Endothelial cell of umbilical vein (primary cell): ENCODE results near the gene ZNF672. TPM values are rescaled to one million over a fixed set of nuclear protein-coding genes. Genes with fewer than 3 reads are reported as not detected.

Experiments
- BruUV-seq: library from RNA; stranded (reverse); fragments of 400-500 nt; replicated peaks from 2 replicates; lab custom pipeline; 2021; lab: Mats Ljungman, UMichigan
- CTCF ChIA-PET: fragments of 300-600, 350-600 bp; sonication (Branson Sonifier 250); formaldehyde crosslinking; loops from one replicate; lab custom pipeline; 2021; ENCODE audit warnings: antibody characterized with exemption, inconsistent platforms; lab: Charles Lee
- POLR2A ChIA-PET: fragments of 300-600, 350-600 bp; sonication (Branson Sonifier 250); formaldehyde crosslinking; loops from one replicate; lab custom pipeline; 2021; ENCODE audit warnings: antibody characterized with exemption, inconsistent platforms; lab: Charles Lee
- DNase-seq: peaks from one replicate; pipeline ENCODE4 v3.0.0-alpha.2; 2011; ENCODE audit warnings: low read depth, low spot score
- FAIRE-seq: peaks from 2 replicates; lab custom pipeline; 2011; peaks lifted over from hg19 to GRCh38; lab: Jason Lieb, UNC
- H2AFZ ChIP-seq: 2 replicates; pipeline ENCODE4 v1.6.0; 2012; ENCODE audit warnings: low read depth, low read length, control low read depth, inconsistent platforms
- H3K27ac ChIP-seq: 2 replicates; pipeline ENCODE4 v1.5.1; 2011; ENCODE audit warnings: low read depth, mild to moderate bottlenecking, control low read depth, low read length, moderate library complexity; ENCODE audit not compliant: insufficient read depth
- H3K27me3 ChIP-seq, 2 experiments: 2 replicates each; pipeline versions ENCODE4 v1.6.0 to v1.6.1; 2011; ENCODE audit warnings: low read length in 2 of 2, mixed read lengths in 1 of 2; ENCODE audit not compliant: control insufficient read depth in 2 of 2, insufficient read depth in 2 of 2
- H3K36me3 ChIP-seq, 2 experiments: 2 replicates in 1 of 2; 3 replicates in 1 of 2; pipeline ENCODE4 v1.5.1; 2011; ENCODE audit warnings: low read length in 2 of 2, mild to moderate bottlenecking in 1 of 2, moderate library complexity in 1 of 2; ENCODE audit not compliant: control insufficient read depth in 2 of 2, insufficient read depth in 2 of 2; ENCODE audit errors: extremely low read depth in 1 of 2
- H3K4me1 ChIP-seq: 3 replicates; pipeline ENCODE4 v1.5.1; 2011; ENCODE audit warnings: mild to moderate bottlenecking, low read length; ENCODE audit not compliant: control insufficient read depth, insufficient read depth; ENCODE audit errors: extremely low read depth
- H3K4me2 ChIP-seq: 2 replicates; pipeline ENCODE4 v1.6.1; 2011; ENCODE audit warnings: low read length, control low read depth, mixed read lengths; ENCODE audit not compliant: insufficient read depth
- H3K4me3 ChIP-seq, 3 experiments: fragments of 200-600 bp in 1 of 3; sonication (generic), shearing (Covaris generic) in 1 of 3; replicated peaks in 1 of 3; 2 replicates each; pipeline ENCODE4 v1.5.1; 2011 to 2016; ENCODE audit warnings: control low read depth in 3 of 3, low read length in 3 of 3, mild to moderate bottlenecking in 2 of 3, inconsistent platforms in 1 of 3, low read depth in 1 of 3, moderate library complexity in 1 of 3; ENCODE audit not compliant: insufficient read depth in 1 of 3
- H3K79me2 ChIP-seq: 2 replicates; pipeline ENCODE4 v1.6.0; 2012; ENCODE audit warnings: low read length, inconsistent platforms; ENCODE audit not compliant: control insufficient read depth, insufficient read depth
- H3K9ac ChIP-seq: replicated peaks from 2 replicates; pipeline ENCODE3; 2011; ENCODE audit warnings: low read length, control low read depth; ENCODE audit not compliant: insufficient read depth; ENCODE audit errors: extremely low read depth
- H3K9me1 ChIP-seq: replicated peaks from 3 replicates; pipeline ENCODE4 v1.6.0; 2011; ENCODE audit warnings: mild to moderate bottlenecking, low read length; ENCODE audit not compliant: control insufficient read depth, insufficient read depth; ENCODE audit errors: extremely low read depth
- H3K9me3 ChIP-seq: replicated peaks from 2 replicates; pipeline ENCODE4 v1.5.1; 2012; ENCODE audit warnings: low read length, inconsistent platforms; ENCODE audit not compliant: control insufficient read depth, insufficient read depth
- H4K20me1 ChIP-seq: replicated peaks from 2 replicates; pipeline ENCODE3; 2011; ENCODE audit warnings: mild to moderate bottlenecking, low read length; ENCODE audit not compliant: control insufficient read depth, insufficient read depth; ENCODE audit errors: extremely low read depth
- EZH2 ChIP-seq: IDR thresholded peaks from 2 replicates; pipeline ENCODE4 v1.6.1; 2012; ENCODE audit warnings: borderline replicate concordance, low read depth, mild to moderate bottlenecking, moderate library complexity, low read length, inconsistent platforms; ENCODE audit not compliant: severe bottlenecking
- FOS ChIP-seq: IDR thresholded peaks from 2 replicates; pipeline ENCODE4 v1.6.1; 2011; ENCODE audit warnings: mild to moderate bottlenecking, low read length, moderate library complexity, borderline replicate concordance; ENCODE audit not compliant: insufficient read depth
- GATA2 ChIP-seq: IDR thresholded peaks from 2 replicates; pipeline ENCODE4 v1.7.0; 2011; ENCODE audit warnings: low read depth, mild to moderate bottlenecking, moderate library complexity, mixed read lengths, low read length; ENCODE audit not compliant: insufficient read length, insufficient read depth
- JUN ChIP-seq: IDR thresholded peaks from 2 replicates; pipeline ENCODE4 v1.6.1; 2011; ENCODE audit warnings: borderline replicate concordance, low read depth; ENCODE audit not compliant: insufficient read length, insufficient read depth
- MAX ChIP-seq: IDR thresholded peaks from 2 replicates; pipeline ENCODE4 v1.6.1; 2011; ENCODE audit not compliant: insufficient read depth, insufficient read length
- MYC ChIP-seq: IDR thresholded peaks from one replicate; pipeline ENCODE4 v1.6.1; 2011; ENCODE audit warnings: mild to moderate bottlenecking, low read depth, low read length
- POLR2A ChIP-seq: IDR thresholded peaks from 2 replicates; pipeline ENCODE4 v1.6.1; 2012; ENCODE audit warnings: low read depth, mild to moderate bottlenecking, control low read depth, low read length
- POLR2AphosphoS5 ChIP-seq: IDR thresholded peaks from 2 replicates; pipeline ENCODE4 v1.6.1; 2012; ENCODE audit warnings: low read depth, mild to moderate bottlenecking, control low read depth, low read length, moderate library complexity; ENCODE audit not compliant: insufficient read depth
- dilution Hi-C: fragments of 300-500 bp; cut with MboI; formaldehyde crosslinking; loops from one replicate; pipeline ENCODE4 v1.15.0; 2019; ENCODE audit warnings: low sequenced_read_pairs; ENCODE audit not compliant: extremely low pct_ligation_motif_present
- intact Hi-C: fragments of 100-400 bp; cut with micrococcal nuclease; formaldehyde crosslinking; loops from one replicate; pipeline ENCODE4 v1.10.0; 2022
- polyA plus RNA-seq, 4 experiments: library from polyadenylated mRNA; depleted of rRNA in 3 of 4; stranded (reverse) in 3 of 4; unstranded in 1 of 4; fragments of >200 nt; gene quantifications; 2 replicates each; pipeline versions ENCODE4 v1.2.1 to v1.2.3, GENCODE V29; 2011 to 2012; ENCODE audit warnings: missing spikeins in 1 of 4
- total RNA-seq: library from RNA; stranded (reverse); gene quantifications from 2 replicates; pipeline ENCODE4 v1.2.3, GENCODE V29; 2021
- TF ChIP-seq, protein P1 (sequence below), 2 donors: IDR thresholded peaks; 1 replicate in 1 of 2; 2 replicates in 1 of 2; pipeline ENCODE4 v1.5.1; 2011; ENCODE audit warnings: low read length in 2 of 2, mild to moderate bottlenecking in 2 of 2, moderate library complexity in 2 of 2, control low read depth in 1 of 2, inconsistent platforms in 1 of 2, low read depth in 1 of 2; ENCODE audit not compliant: insufficient read depth in 1 of 2; ENCODE audit errors: extremely low read depth in 1 of 2

The ZNF672 gene
- total and polyA plus RNA-seq, 2 donors (not counting 3 experiments of a cell fraction or from before 2014, with no cell fraction given) = 20.1 to 29.6 TPM

DNA sequence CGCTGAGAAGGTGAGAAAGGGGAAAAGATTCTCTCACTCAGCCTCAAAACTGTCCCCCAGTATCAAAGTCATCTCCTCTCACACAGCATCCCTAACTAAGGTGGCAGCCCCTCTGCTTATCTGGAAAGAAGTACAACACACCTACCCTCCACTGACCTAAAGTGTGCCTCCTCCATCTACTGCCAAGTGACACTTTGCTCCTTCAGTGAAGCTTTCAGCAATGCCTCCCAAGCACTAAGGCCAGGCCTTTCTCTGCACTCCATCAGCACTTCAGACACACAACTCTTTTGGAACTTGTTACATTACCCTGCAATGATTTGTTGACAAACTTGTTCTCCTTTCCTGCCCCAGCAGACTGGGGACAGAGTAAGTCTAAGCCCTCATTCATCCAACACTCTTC lies 13.7 kb upstream of the ZNF672 start:
- peaks cover 52% of the 10 kb centered on the region for H3K79me2 ChIP-seq
- H3K27ac ChIP-seq = no peak overlapping the region
- H4K20me1 ChIP-seq = no peaks in the 10 kb centered on the region
- H2AFZ ChIP-seq = no peak overlapping the region
- H3K9me1 ChIP-seq = no peaks in the 10 kb centered on the region
- no peak overlapping the region for H3K4me2 ChIP-seq
- dilution Hi-C loops = no loop called here
- DNase-seq (no peak), FAIRE-seq (no peak)
- BruUV-seq = no TSS peak
- no peak overlapping the region for H3K4me3 ChIP-seq
- peaks cover 4 to 13% of the 10 kb centered on the region in 2 experiments for H3K36me3 ChIP-seq
- TF ChIP-seq FOS = no peak
- TF ChIP-seq GATA2 = no peak
- no peak for TF ChIP-seq MAX
- TF ChIP-seq EZH2 = no peak
- TF ChIP-seq, protein P1, sequence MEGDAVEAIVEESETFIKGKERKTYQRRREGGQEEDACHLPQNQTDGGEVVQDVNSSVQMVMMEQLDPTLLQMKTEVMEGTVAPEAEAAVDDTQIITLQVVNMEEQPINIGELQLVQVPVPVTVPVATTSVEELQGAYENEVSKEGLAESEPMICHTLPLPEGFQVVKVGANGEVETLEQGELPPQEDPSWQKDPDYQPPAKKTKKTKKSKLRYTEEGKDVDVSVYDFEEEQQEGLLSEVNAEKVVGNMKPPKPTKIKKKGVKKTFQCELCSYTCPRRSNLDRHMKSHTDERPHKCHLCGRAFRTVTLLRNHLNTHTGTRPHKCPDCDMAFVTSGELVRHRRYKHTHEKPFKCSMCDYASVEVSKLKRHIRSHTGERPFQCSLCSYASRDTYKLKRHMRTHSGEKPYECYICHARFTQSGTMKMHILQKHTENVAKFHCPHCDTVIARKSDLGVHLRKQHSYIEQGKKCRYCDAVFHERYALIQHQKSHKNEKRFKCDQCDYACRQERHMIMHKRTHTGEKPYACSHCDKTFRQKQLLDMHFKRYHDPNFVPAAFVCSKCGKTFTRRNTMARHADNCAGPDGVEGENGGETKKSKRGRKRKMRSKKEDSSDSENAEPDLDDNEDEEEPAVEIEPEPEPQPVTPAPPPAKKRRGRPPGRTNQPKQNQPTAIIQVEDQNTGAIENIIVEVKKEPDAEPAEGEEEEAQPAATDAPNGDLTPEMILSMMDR (IDR thresholded peaks at IDR 0.05; ENCODE audit: extremely low read depth in 1 of 2, insufficient read depth in 1 of 2, low read depth in 1 of 2, low read length in 2 of 2) = no peak
- TF ChIP-seq JUN = no peak
- TF ChIP-seq POLR2AphosphoS5 = no peak
- no peak for TF ChIP-seq MYC
- no peak for TF ChIP-seq POLR2A
- CTCF ChIA-PET = no interaction called here
- intact Hi-C loops = no loop called here
- H3K4me1 ChIP-seq = peaks cover 45% of the 10 kb centered on the region
- POLR2A ChIA-PET = no interaction called here
- H3K9ac ChIP-seq = no peak overlapping the region
- no peaks in the 10 kb centered on the region for H3K27me3 ChIP-seq
- no peaks in the 10 kb centered on the region for H3K9me3 ChIP-seq
